GM12878 (cell line): Measurements from ENCODE around the gene SORCS1. TPM values are rescaled to one million over a fixed set of nuclear protein-coding genes. Genes with fewer than 3 reads are reported as not detected.

ENCODE experiments used
- ATAC-seq: fragments of 200-7000 bp; cut with Tn5 transposase; 3 replicates; pipeline ENCODE4 v1.9.1; 2020; ENCODE audit warnings: mild to moderate bottlenecking, moderate library complexity
- BruUV-seq: library from RNA; stranded (reverse); fragments of 400-500 nt; replicated peaks from 2 replicates; lab custom pipeline; 2021; lab: Mats Ljungman, UMichigan
- CTCF ChIA-PET: fragments of 300-600 bp; sonication (Branson Sonifier 250); formaldehyde crosslinking; extraction: SDS; loops from one replicate; lab custom pipeline; 2021; ENCODE audit warnings: inconsistent platforms; lab: Yijun Ruan, JAX
- POLR2A ChIA-PET: fragments of 350-600 bp; formaldehyde crosslinking; extraction: SDS; loops from one replicate; lab custom pipeline; 2021; ENCODE audit warnings: inconsistent platforms; lab: Charles Lee
- RAD21 ChIA-PET: fragments of 300-600 bp; sonication (Branson Sonifier 250); formaldehyde crosslinking; loops from one replicate; lab custom pipeline; 2023; ENCODE audit warnings: antibody characterized with exemption; ENCODE audit not compliant: unreplicated experiment; lab: Charles Lee
- SMC1A ChIA-PET: fragments of 300-600 bp; sonication (Branson Sonifier 250); formaldehyde crosslinking; loops from one replicate; lab custom pipeline; 2023; ENCODE audit not compliant: unreplicated experiment, uncharacterized antibody; lab: Charles Lee
- DNase-seq: peaks from one replicate; pipeline ENCODE4 v3.0.0-alpha.2; 2011; ENCODE audit warnings: low read depth, low spot score
- FAIRE-seq: peaks from 3 replicates; lab custom pipeline; 2011; peaks lifted over from hg19 to GRCh38; lab: Jason Lieb, UNC
- H2AFZ ChIP-seq: 2 replicates; pipeline ENCODE4 v1.6.0; 2011; ENCODE audit warnings: low read depth, low read length, control low read depth; ENCODE audit not compliant: control insufficient read depth
- H3K27ac ChIP-seq: 2 replicates; pipeline ENCODE4 v1.5.1; 2011; ENCODE audit warnings: control low read depth; ENCODE audit not compliant: control insufficient read depth, insufficient read depth
- H3K27me3 ChIP-seq, 2 experiments: replicated peaks in 1 of 2; 2 replicates each; pipeline versions ENCODE4 v1.6.0 to v1.6.1; 2011; ENCODE audit warnings: low read length in 1 of 2; ENCODE audit not compliant: control insufficient read depth in 2 of 2, insufficient read depth in 2 of 2
- H3K36me3 ChIP-seq, 2 experiments: 2 replicates each; pipeline ENCODE4 v1.5.1; 2011; ENCODE audit warnings: low read length in 1 of 2; ENCODE audit not compliant: control insufficient read depth in 2 of 2, insufficient read depth in 2 of 2
- H3K4me1 ChIP-seq: 2 replicates; pipeline ENCODE4 v1.6.1; 2011; ENCODE audit warnings: mild to moderate bottlenecking, low read length, moderate library complexity, mixed read lengths; ENCODE audit not compliant: control insufficient read depth, insufficient read depth
- H3K4me2 ChIP-seq: 2 replicates; pipeline ENCODE4 v1.6.0; 2011; ENCODE audit warnings: control low read depth; ENCODE audit not compliant: control insufficient read depth, insufficient read depth
- H3K4me3 ChIP-seq: fragments of 200-600 bp; sonication (generic); 2 replicates; pipeline ENCODE4 v1.5.1; 2016
- H3K79me2 ChIP-seq: 2 replicates; pipeline ENCODE4 v1.6.0; 2011; ENCODE audit warnings: low read length; ENCODE audit not compliant: control insufficient read depth, insufficient read depth
- H3K9ac ChIP-seq: 2 replicates; pipeline ENCODE4 v1.8.0; 2011; ENCODE audit warnings: low read length, control low read depth, mixed read lengths; ENCODE audit not compliant: control insufficient read depth, insufficient read depth
- H3K9me3 ChIP-seq: replicated peaks from 3 replicates; pipeline ENCODE4 v1.5.1; 2011; ENCODE audit warnings: mild to moderate bottlenecking, low read length; ENCODE audit not compliant: control insufficient read depth, insufficient read depth
- H4K20me1 ChIP-seq: 2 replicates; pipeline ENCODE4 v1.6.0; 2011; ENCODE audit not compliant: control insufficient read depth, insufficient read depth
- ATF3 ChIP-seq: IDR thresholded peaks from 2 replicates; pipeline ENCODE4 v1.6.1; 2011; ENCODE audit warnings: low read depth, mild to moderate bottlenecking, low read length, moderate library complexity, borderline replicate concordance; ENCODE audit errors: extremely low read depth
- HDAC6 ChIP-seq: fragments of 200-600 bp; sonication (generic); IDR thresholded peaks from one replicate; pipeline ENCODE4 v1.8.0; 2017; ENCODE audit warnings: antibody characterized with exemption; ENCODE audit not compliant: unreplicated experiment
- HSF1 ChIP-seq: fragments of 150-350 bp; IDR thresholded peaks from 2 replicates; pipeline ENCODE4 v1.6.1; 2014; ENCODE audit warnings: mild to moderate bottlenecking, low read depth, low read length
- IRF4 ChIP-seq: IDR thresholded peaks from 2 replicates; pipeline ENCODE4 v1.6.1; 2011; ENCODE audit warnings: low read depth, low read length
- MTA2 ChIP-seq: fragments of 450-650 bp; IDR thresholded peaks from 2 replicates; pipeline ENCODE4 v1.6.1; 2016; ENCODE audit warnings: low read depth, mild to moderate bottlenecking, moderate library complexity
- NKRF ChIP-seq: fragments of 450-650 bp; conservative IDR thresholded peaks from 2 replicates; pipeline ENCODE4 v1.6.1; 2017; ENCODE audit warnings: mild to moderate bottlenecking, moderate library complexity
- NRF1 ChIP-seq: conservative IDR thresholded peaks from 2 replicates; pipeline ENCODE4 v1.6.1; 2011; ENCODE audit warnings: mild to moderate bottlenecking, low read depth, low read length, improper control_type of control experiment
- PAX8 ChIP-seq: fragments of 450-650 bp; IDR thresholded peaks from 2 replicates; pipeline ENCODE4 v1.6.1; 2017; ENCODE audit warnings: mild to moderate bottlenecking, moderate library complexity
- SIN3A ChIP-seq: IDR thresholded peaks from 2 replicates; pipeline ENCODE4 v1.6.1; 2012; ENCODE audit warnings: low read depth, low read length, improper control_type of control experiment
- SP1 ChIP-seq: IDR thresholded peaks from one replicate; pipeline ENCODE4 v1.6.1; 2011; ENCODE audit warnings: low read depth, low read length
- SUPT20H ChIP-seq: IDR thresholded peaks from 2 replicates; pipeline ENCODE4 v1.6.1; 2011; ENCODE audit warnings: low read depth, mild to moderate bottlenecking, low read length, moderate library complexity, borderline replicate concordance; ENCODE audit not compliant: control insufficient read depth
- SUZ12 ChIP-seq: fragments of 200-600 bp; sonication (generic); IDR thresholded peaks from one replicate; pipeline ENCODE4 v1.6.1; 2018; ENCODE audit warnings: antibody characterized with exemption, mild to moderate bottlenecking; ENCODE audit not compliant: unreplicated experiment
- TARDBP ChIP-seq: IDR thresholded peaks from 2 replicates; pipeline ENCODE4 v1.6.1; 2016; ENCODE audit warnings: borderline replicate concordance
- ZBTB11 ChIP-seq: fragments of 450-650 bp; formaldehyde crosslinking; IDR thresholded peaks from 2 replicates; pipeline ENCODE4 v1.5.0; 2022; ENCODE audit warnings: mild to moderate bottlenecking, missing genetic modification characterization
- ZNF217 ChIP-seq: fragments of 450-650 bp; IDR thresholded peaks from 2 replicates; pipeline ENCODE4 v1.6.1; 2017; ENCODE audit warnings: antibody characterized with exemption, mild to moderate bottlenecking
- WGBS: methylation state at CpG from one replicate; pipeline ENCODE4 v1.1.6; 2016; ENCODE audit warnings: low lambda C conversion rate; ENCODE audit not compliant: insufficient replicate concordance, insufficient coverage; ENCODE audit errors: missing lambda C conversion rate; 5-methylcytosine and 5-hydroxymethylcytosine counted together
- in situ Hi-C: fragments of 300-500 bp; cut with MboI; formaldehyde crosslinking; loops from 9 replicates; pipeline ENCODE4 v1.14.3; 2018; ENCODE audit warnings: mixed read lengths
- intact Hi-C: fragments of 100-400 bp; cut with micrococcal nuclease; formaldehyde crosslinking; loops from one replicate; pipeline ENCODE4 v1.14.2; 2022; ENCODE audit not compliant: unreplicated experiment
- polyA plus RNA-seq, 11 experiments: library from polyadenylated mRNA; depleted of rRNA in 4 of 11; unstranded in 6 of 11; stranded (reverse) in 5 of 11; fragments of >200 nt; fragmentation: Nextera tagmentation in 4 of 11; fragmentation: Illumina TruSeq in 1 of 11; extraction: Ambion mirVana in 4 of 11; extraction: Trizol in 1 of 11; gene quantifications; 1 replicate in 1 of 11; 2 replicates in 10 of 11; pipeline versions ENCODE4 v1.2.1 to v1.2.3, GENCODE V29; 2011 to 2016; ENCODE audit warnings: inconsistent platforms in 2 of 11, missing spikeins in 2 of 11, low read depth in 1 of 11
- total RNA-seq, 4 experiments: library from RNA; depleted of rRNA in 3 of 4; stranded (reverse); fragments of >200 nt in 3 of 4; fragmentation: Illumina TruSeq in 1 of 4; extraction: Trizol in 1 of 4; gene quantifications; 2 replicates each; pipeline versions ENCODE4 v1.2.1 to v1.2.3, GENCODE V29; 2013 to 2021

SORCS1 gene
- total and polyA plus RNA-seq, 10 of the 15 experiments (the other 5 are each of a cell fraction or from before 2014, with no cell fraction given), result 0.02 to 9.6 (median 0.06) TPM; not detected in 3

- in situ Hi-C loops (no loop called here), intact Hi-C loops (no loop called here)
- DNase-seq (no peak), FAIRE-seq (no peak), ATAC-seq (no peak)
- SMC1A ChIA-PET, result no interaction called here
- Histone ChIP-seq H3K9ac (no peak overlapping the region), H3K79me2 (no peaks in the 10 kb centered on the region), H3K27ac (no peak overlapping the region), H3K4me2 (no peak overlapping the region), H4K20me1 (no peaks in the 10 kb centered on the region), H2AFZ (no peak overlapping the region), H3K4me3 (no peak overlapping the region), H3K9me3 (no peaks in the 10 kb centered on the region), H3K36me3 (no peaks in the 10 kb centered on the region), H3K4me1 (no peaks in the 10 kb centered on the region), H3K27me3 (peaks cover 3 to 6% of the 10 kb centered on the region in 2 experiments)
- 42% methylated on average over 12 of the region's 14 CpGs for WGBS
- POLR2A ChIA-PET, result no interaction called here
- BruUV-seq, result no TSS peak
- CTCF ChIA-PET, result interaction anchor here (0.5 kb wide), 1 partner anchor 1039 kb away, joined by 4 read pairs; no protein-coding TSS in a partner anchor
- TF ChIP-seq SUPT20H (no peak), MTA2 (no peak), SP1 (no peak), HSF1 (no peak), PAX8 (no peak), ZNF217 (no peak), NRF1 (no peak), ZBTB11 (no peak), TARDBP (no peak), SUZ12 (no peak), ATF3 (no peak), HDAC6 (no peak), NKRF (no peak), IRF4 (no peak), SIN3A (no peak)
- RAD21 ChIA-PET, result no interaction called here
Measured at GRCh38 chr10:107164992-107165391, 486 bp upstream of the SORCS1 start.
